SK-N-MC (cell line): ENCODE results near the gene CCDC73.

Experiments
- EZH2 ChIP-seq: fragments of 200-600 bp; sonication (generic); IDR thresholded peaks from one replicate; pipeline ENCODE4 v1.6.1; 2017; ENCODE audit warnings: antibody characterized with exemption
- POLR2AphosphoS5 ChIP-seq: IDR thresholded peaks from 2 replicates; pipeline ENCODE4 v1.6.1; 2012; ENCODE audit warnings: mild to moderate bottlenecking, low read depth, low read length, borderline replicate concordance

DNA sequence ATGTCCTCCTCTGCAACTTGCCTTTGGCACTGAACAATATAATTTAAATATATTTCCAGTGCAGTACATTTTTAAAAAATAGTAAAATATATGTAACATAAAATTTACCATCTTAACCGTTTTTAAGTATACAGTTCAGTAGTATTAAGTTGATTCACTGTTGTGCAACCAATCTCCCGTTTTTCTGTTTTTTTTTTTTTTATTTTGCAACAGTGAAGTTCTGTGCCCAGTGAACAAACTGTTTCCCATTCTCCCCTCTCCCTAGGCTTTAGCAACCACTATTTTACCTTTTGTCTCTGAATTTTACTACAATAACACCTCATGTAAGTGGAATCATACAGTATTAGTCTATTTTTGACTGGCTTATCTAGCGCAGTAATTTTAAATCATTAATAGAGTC, 49.1 kb upstream of the CCDC73 start:
- TF ChIP-seq EZH2 (no peak), POLR2AphosphoS5 (no peak)
